Right lobe of liver (tissue), 6 donors: ENCODE measurements around the gene GPS2. TPM values are rescaled to one million over a fixed set of nuclear protein-coding genes. Genes with fewer than 3 reads are reported as not detected.

Experiments
- ATAC-seq, 4 donors: fragments of 200-7000 bp; cut with Tn5 transposase; one replicate each; pipeline ENCODE4 v1.9.1; 2020; ENCODE audit warnings: mild to moderate bottlenecking in 4 of 4, moderate library complexity in 4 of 4
- DNase-seq, 3 donors: peaks; one replicate each; pipeline ENCODE4 v3.0.0-alpha.2; 2020
- H3K27ac ChIP-seq, 3 donors: fragments of 200-600 bp; one replicate each; pipeline ENCODE4 v1.8.0; 2022
- H3K27me3 ChIP-seq, 2 donors: fragments of 200-600 bp; one replicate each; pipeline ENCODE4 v1.8.0; 2022
- H3K36me3 ChIP-seq, 4 donors: fragments of 200-600 bp; sonication (generic) in 1 of 4; one replicate each; pipeline versions ENCODE4 v1.5.1 to v1.8.0; 2017 to 2022; ENCODE audit warnings: control low read depth in 1 of 4
- H3K4me1 ChIP-seq, 4 donors: fragments of 200-600 bp; sonication (generic) in 1 of 4; one replicate each; pipeline versions ENCODE4 v1.5.1 to v1.8.0; 2017 to 2022; ENCODE audit warnings: control low read depth in 1 of 4
- H3K4me3 ChIP-seq, 3 donors: fragments of 200-600 bp; one replicate each; pipeline ENCODE4 v1.8.0; 2022
- H3K9me3 ChIP-seq, 4 donors: fragments of 200-600 bp; sonication (generic) in 1 of 4; one replicate each; pipeline versions ENCODE4 v1.5.1 to v1.8.0; 2017 to 2022; ENCODE audit warnings: control low read depth in 1 of 4
- CTCF ChIP-seq, 4 donors: fragments of 200-600 bp in 3 of 4; fragments of 450-650 bp in 1 of 4; IDR thresholded peaks; one replicate each; pipeline versions ENCODE4 v1.5.1 to v1.8.0; 2016 to 2022; ENCODE audit warnings: antibody characterized with exemption in 4 of 4, mild to moderate bottlenecking in 2 of 4
- POLR2A ChIP-seq: fragments of 450-650 bp; IDR thresholded peaks from one replicate; pipeline ENCODE4 v1.6.1; 2017; ENCODE audit warnings: antibody characterized with exemption, mild to moderate bottlenecking
- WGBS: methylation state at CpG from one replicate; pipeline ENCODE4 v1.1.6; 2018; ENCODE audit warnings: low coverage, low lambda C conversion rate; ENCODE audit not compliant: insufficient coverage; ENCODE audit errors: missing lambda C conversion rate; 5-methylcytosine and 5-hydroxymethylcytosine counted together
- intact Hi-C, 2 donors: fragments of 100-400 bp; cut with DNase I; formaldehyde crosslinking; loops; one replicate each; pipeline versions ENCODE4 v1.11.2 to v1.14.1; 2022
- total RNA-seq, 6 experiments: library from RNA; depleted of rRNA in 2 of 6; stranded (reverse); fragments of >200 nt in 2 of 6; fragmentation: NEBNext Ultra II Directional in 3 of 6; extraction: Animal tissue kit (Norgen Biotek cat#: 25700) in 3 of 6; gene quantifications; one replicate each; pipeline versions ENCODE4 v1.1.0 to v1.2.4, GENCODE V29; 2016 to 2023
- donor health status: DM: no; HTN: yes; CAD: no.
- donor health status: DM: no; HTN: no; CAD: no.
- donor health status: DM: no; HTN: no; CAD: no.
- donor health status: DM: no; HTN: yes; CAD: no.
- donor health status: DM: no; HTN: yes; CAD: no.

GPS2 gene
- total RNA-seq, 6 experiments from 2014 or later, result 22.0 to 48.1 (median 23.2) TPM

- Histone ChIP-seq H3K27me3 (no peaks in the 10 kb centered on the region), H3K4me1 (peaks cover 0 to 14% (median 3%) of the 10 kb centered on the region in 4 donors), H3K36me3 (peaks cover 0 to 2% (median 0%) of the 10 kb centered on the region in 4 donors), H3K27ac (peak overlapping the region; percentile 76 to 92 (median 79)), H3K9me3 (no peaks in the 10 kb centered on the region), H3K4me3 (peak overlapping the region; percentile 98 to 100 (median 99))
- ATAC-seq (peak; percentile 85 to 90 (median 90)), DNase-seq (peak; percentile 96 to 98 (median 98))
- TF ChIP-seq CTCF (IDR thresholded peaks at IDR 0.05) (no peak), POLR2A (peak; percentile 47)
- WGBS, result 0% methylated on average over 10 of the region's 43 CpGs
- intact Hi-C loops, result no loop called here
Measured at GRCh38 chr17:7329374-7329996, 14.3 kb upstream of the GPS2 start.

DNA sequence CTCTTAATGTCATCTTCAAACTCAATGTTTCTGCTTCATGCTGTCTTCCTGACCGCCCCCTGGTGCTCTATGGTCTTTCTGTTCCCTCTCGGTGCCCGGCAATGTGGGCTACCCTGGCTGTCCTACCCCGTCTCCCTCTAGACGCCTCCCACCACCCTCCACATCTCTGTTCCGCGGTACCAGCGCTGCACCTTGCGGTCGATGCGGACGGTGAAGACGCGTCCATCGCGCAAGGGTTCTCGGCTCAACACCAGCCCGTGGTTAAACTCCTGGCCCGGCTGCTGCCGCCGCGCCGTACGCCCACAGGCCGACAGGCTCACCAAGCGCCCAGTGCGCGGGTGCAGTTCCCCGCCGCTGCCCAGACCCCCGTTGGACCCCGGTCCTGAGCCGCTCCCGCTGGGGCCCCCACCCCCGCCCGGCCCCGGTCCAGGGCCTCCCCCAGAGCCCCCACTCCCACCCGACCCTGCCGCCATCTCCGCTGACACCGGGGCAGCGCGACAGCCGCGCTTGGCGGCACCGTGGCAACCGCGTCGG, 13.7 kb upstream of the GPS2 start, which contains the start of gene NEURL4:
TSS of gene NEURL4 (minus strand) at position 496 of the 534 bp plus-strand sequence. CDS start at position 473, 23 bp downstream.
- DNase-seq, result no peak
- no peaks in the 10 kb centered on the region for H3K27me3 ChIP-seq

DNA sequence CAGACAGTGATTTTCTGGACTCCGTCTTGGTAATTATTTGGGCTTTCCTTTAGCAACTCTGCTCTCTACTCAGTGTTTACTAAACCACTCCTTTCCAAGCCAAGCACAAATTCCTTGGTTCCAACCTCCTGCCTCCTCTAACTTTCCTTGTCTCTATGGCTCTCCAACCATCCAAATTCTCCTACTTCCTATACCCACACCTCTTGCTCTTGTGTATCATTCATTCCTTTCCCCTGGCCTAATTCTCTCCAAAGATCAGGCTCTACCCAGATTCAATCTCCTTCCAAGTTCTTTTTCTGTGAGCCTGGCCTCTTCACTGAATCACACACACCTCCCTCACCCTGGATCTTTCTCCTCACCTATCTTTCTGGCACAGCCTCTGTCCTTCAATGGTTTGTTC, 12.8 kb upstream of the GPS2 start:
- no peaks in the 10 kb centered on the region for H3K27me3 ChIP-seq
- DNase-seq (no peak), ATAC-seq (no peak)
- peak overlapping the region in 1 of 3 donors; percentile 100 for H3K4me3 ChIP-seq
- no peaks in the 10 kb centered on the region for H3K9me3 ChIP-seq
- TF ChIP-seq CTCF (IDR thresholded peaks at IDR 0.05) (no peak), POLR2A (no peak)
- 100% methylated on average over 1 of the region's 1 CpG for WGBS
- H3K4me1 ChIP-seq, result peaks cover 0 to 14% (median 3%) of the 10 kb centered on the region in 4 donors
- H3K36me3 ChIP-seq, result peaks cover 0 to 16% (median 5%) of the 10 kb centered on the region in 4 donors
- intact Hi-C loops, result no loop called here
- H3K27ac ChIP-seq, result no peak overlapping the region

More for the DNA sequence above, 13.7 kb upstream of the GPS2 start, which contains the start of gene NEURL4:
- peaks cover 0 to 14% (median 3%) of the 10 kb centered on the region in 4 donors for H3K4me1 ChIP-seq
- H3K36me3 ChIP-seq, result peaks cover 0 to 7% (median under 1%) of the 10 kb centered on the region in 4 donors
- peak in 1 of 4 donors; percentile 25 for ATAC-seq
- H3K4me3 ChIP-seq, result peak within 1 kb of the TSS; percentile 98 to 100 (median 99)
- peak within 1 kb of the TSS; percentile 76 to 92 (median 79) for H3K27ac ChIP-seq
- no peaks in the 10 kb centered on the region for H3K9me3 ChIP-seq
- TF ChIP-seq POLR2A (no peak), CTCF (IDR thresholded peaks at IDR 0.05) (no peak)
- WGBS, result 0% methylated on average over 10 of the region's 50 CpGs
- intact Hi-C loops, result no loop called here

DNA sequence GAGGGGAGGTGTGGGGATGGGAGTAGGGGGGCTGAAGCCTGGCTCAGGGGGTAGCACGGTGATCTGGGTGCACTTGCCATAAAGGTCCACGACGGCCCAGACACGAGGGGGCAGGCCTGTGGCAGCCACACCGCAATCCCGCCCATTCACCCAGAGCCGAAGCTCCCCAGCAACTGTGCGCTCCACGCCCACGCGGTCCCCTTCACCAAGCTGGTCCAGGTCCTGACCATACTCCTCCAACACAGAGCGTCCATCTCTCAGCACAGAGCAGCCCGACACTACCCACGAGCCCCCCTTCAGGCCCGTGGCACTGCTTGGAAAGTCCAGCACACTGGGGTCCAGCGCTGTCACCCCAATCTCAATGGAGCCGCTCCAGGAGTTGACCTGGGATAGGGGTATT, 12.3 kb upstream of the GPS2 start:
- Histone ChIP-seq H3K9me3 (no peaks in the 10 kb centered on the region), H3K27me3 (no peaks in the 10 kb centered on the region), H3K4me1 (peaks cover 0 to 14% (median 3%) of the 10 kb centered on the region in 4 donors), H3K4me3 (no peak overlapping the region), H3K27ac (no peak overlapping the region), H3K36me3 (peaks cover 0 to 21% (median 7%) of the 10 kb centered on the region in 4 donors)
- ATAC-seq, result no peak
- intact Hi-C loops, result no loop called here
- TF ChIP-seq CTCF (IDR thresholded peaks at IDR 0.05), result no peak
- TF ChIP-seq POLR2A, result no peak
- no peak for DNase-seq
- no CpG with 5 or more reads among the region's 17 CpGs for WGBS
